Subcutaneous adipose tissue (tissue), 4 donors: ENCODE results near the gene R3HDML. TPM values are rescaled to one million over a fixed set of nuclear protein-coding genes. Genes with fewer than 3 reads are reported as not detected.

Source experiments
- CTCF ChIP-seq: fragments of 450-650 bp; IDR thresholded peaks from one replicate; pipeline ENCODE4 v1.5.1; 2016; ENCODE audit warnings: low read depth, mild to moderate bottlenecking, control low read depth, antibody characterized with exemption, moderate library complexity
- total RNA-seq, 4 donors: library from RNA; depleted of rRNA; stranded (reverse); fragments of >200 nt; gene quantifications; one replicate each; pipeline ENCODE4 v1.1.0, GENCODE V29; 2016

The R3HDML gene
- total RNA-seq, 4 donors from 2014 or later = not detected

DNA sequence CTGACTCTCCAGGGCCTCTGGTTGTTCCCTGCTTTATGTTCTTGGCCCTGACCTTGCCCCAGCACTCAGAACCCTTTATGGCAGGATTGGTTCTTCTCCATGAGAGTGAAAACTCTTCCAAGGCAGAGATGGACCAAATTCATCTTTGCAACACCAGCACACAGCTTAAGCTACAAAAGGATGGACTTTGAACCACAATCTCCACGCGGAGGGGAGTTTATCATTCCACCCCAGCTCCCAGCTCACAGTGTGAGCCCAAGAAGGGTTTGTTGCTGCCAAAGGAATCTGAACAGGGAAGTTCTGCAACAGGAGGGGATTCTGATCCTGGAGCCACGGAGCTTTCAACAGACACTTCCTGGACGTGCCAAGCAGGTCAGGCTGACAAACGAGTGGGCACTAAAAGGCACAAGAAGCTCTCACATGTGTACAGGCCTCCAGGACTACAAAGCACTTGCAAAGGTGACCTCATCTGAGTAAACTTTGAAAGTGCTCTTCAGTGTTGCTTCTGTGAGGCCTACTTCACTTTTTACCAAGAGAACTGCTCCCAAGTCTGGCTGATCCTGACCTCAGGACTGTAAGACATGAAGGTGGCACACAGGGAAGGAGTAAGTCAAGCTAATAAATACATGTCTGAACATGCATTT is 34.7 kb upstream of the R3HDML start:
- TF ChIP-seq CTCF = no peak

DNA sequence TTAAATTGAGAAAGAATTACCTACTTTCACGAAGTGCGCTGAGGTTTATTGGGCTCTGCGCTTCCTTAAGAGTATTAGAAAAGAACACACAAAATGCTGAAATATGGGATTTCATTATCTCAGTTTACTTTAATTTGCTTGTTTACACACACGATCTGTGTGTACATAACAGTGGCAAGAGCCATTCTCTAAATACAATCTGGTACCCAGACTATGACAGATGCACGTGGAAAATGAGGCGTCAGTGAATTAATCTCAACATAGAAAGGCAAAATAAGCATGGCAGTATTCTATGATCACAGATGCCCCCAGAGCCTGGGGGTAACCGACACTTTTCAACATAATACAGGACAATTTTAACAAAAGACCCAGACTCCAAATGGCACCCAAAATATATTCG is 34.1 kb upstream of the R3HDML start:
- no peak for TF ChIP-seq CTCF

GRCh38 chr20:44304383-44304782 is 32.5 kb upstream of the R3HDML start:
- no peak for TF ChIP-seq CTCF

GRCh38 chr20:44306927-44307326 is 29.9 kb upstream of the R3HDML start:
- no peak for TF ChIP-seq CTCF

- TF ChIP-seq CTCF = no peak
Measured at GRCh38 chr20:44309763-44310663, 26.8 kb upstream of the R3HDML start.

- no peak for TF ChIP-seq CTCF
Measured at GRCh38 chr20:44310664-44311639, 25.9 kb upstream of the R3HDML start, which contains the start of gene FITM2. TSS of gene FITM2 (minus strand) at chr20:44311202. CDS start at chr20:44311148, 54 bp downstream.
